ENCODE results near the gene AGAP1.

AGAP1 gene

GRCh38 chr2:235903782-235904584 lies 410.1 kb downstream of the AGAP1 start:
- no peak for DNase-seq
- Histone ChIP-seq H3K36me3 (replicated peaks) (no peaks in the 10 kb centered on the region), H3K27me3 (replicated peaks) (no peaks in the 10 kb centered on the region), H3K27ac (no peak overlapping the region), H3K4me3 (ENCODE audit: low read depth, low read length) (no peak overlapping the region)
- in situ Hi-C loops (cut with HindIII; ENCODE audit: low pct_ligation_motif_present, low sequenced_read_pairs): no loop called here
- no peak for TF ChIP-seq CTCF (IDR thresholded peaks at IDR 0.05; ENCODE audit: low read depth, low read length, missing control alignments)

- H3K27me3 ChIP-seq (replicated peaks): no peaks in the 10 kb centered on the region
- TF ChIP-seq CTCF (IDR thresholded peaks at IDR 0.05; ENCODE audit: low read depth, low read length, missing control alignments): no peak
- no peak for DNase-seq
- H3K36me3 ChIP-seq (replicated peaks): no peaks in the 10 kb centered on the region
- H3K27ac ChIP-seq: no peak overlapping the region
- in situ Hi-C loops (cut with HindIII; ENCODE audit: low pct_ligation_motif_present, low sequenced_read_pairs): no loop called here
- no peak overlapping the region for H3K4me3 ChIP-seq (ENCODE audit: low read depth, low read length)
Measured at GRCh38 chr2:235904585-235904931, 410.7 kb downstream of the AGAP1 start.

- no peak overlapping the region for H3K4me3 ChIP-seq (ENCODE audit: low read depth, low read length)
- H3K36me3 ChIP-seq (replicated peaks): no peaks in the 10 kb centered on the region
- in situ Hi-C loops (cut with HindIII; ENCODE audit: low pct_ligation_motif_present, low sequenced_read_pairs): no loop called here
- DNase-seq: no peak
- TF ChIP-seq CTCF (IDR thresholded peaks at IDR 0.05; ENCODE audit: low read depth, low read length, missing control alignments): no peak
- H3K27ac ChIP-seq: no peak overlapping the region
- no peaks in the 10 kb centered on the region for H3K27me3 ChIP-seq (replicated peaks)
Measured at GRCh38 chr2:235908826-235909225, 415.0 kb downstream of the AGAP1 start.

- Histone ChIP-seq H3K27ac (no peak overlapping the region), H3K4me3 (ENCODE audit: low read depth, low read length) (no peak overlapping the region), H3K27me3 (replicated peaks) (no peaks in the 10 kb centered on the region), H3K36me3 (replicated peaks) (no peaks in the 10 kb centered on the region)
- TF ChIP-seq CTCF (IDR thresholded peaks at IDR 0.05; ENCODE audit: low read depth, low read length, missing control alignments): no peak
- DNase-seq: no peak
- in situ Hi-C loops (cut with HindIII; ENCODE audit: low pct_ligation_motif_present, low sequenced_read_pairs): no loop called here
Measured at GRCh38 chr2:235909358-235909757, 415.5 kb downstream of the AGAP1 start.

- Histone ChIP-seq H3K27ac (no peak overlapping the region), H3K27me3 (replicated peaks) (no peaks in the 10 kb centered on the region), H3K36me3 (replicated peaks) (no peaks in the 10 kb centered on the region), H3K4me3 (ENCODE audit: low read depth, low read length) (no peak overlapping the region)
- TF ChIP-seq CTCF (IDR thresholded peaks at IDR 0.05; ENCODE audit: low read depth, low read length, missing control alignments): no peak
- no peak for DNase-seq
- in situ Hi-C loops (cut with HindIII; ENCODE audit: low pct_ligation_motif_present, low sequenced_read_pairs): no loop called here
Measured at GRCh38 chr2:235910067-235910466, 416.2 kb downstream of the AGAP1 start.

- H3K36me3 ChIP-seq (replicated peaks): no peaks in the 10 kb centered on the region
- no peaks in the 10 kb centered on the region for H3K27me3 ChIP-seq (replicated peaks)
- no peak for TF ChIP-seq CTCF (IDR thresholded peaks at IDR 0.05; ENCODE audit: low read depth, low read length, missing control alignments)
- no peak overlapping the region for H3K4me3 ChIP-seq (ENCODE audit: low read depth, low read length)
- no peak overlapping the region for H3K27ac ChIP-seq
- in situ Hi-C loops (cut with HindIII; ENCODE audit: low pct_ligation_motif_present, low sequenced_read_pairs): no loop called here
- DNase-seq: no peak
Measured at GRCh38 chr2:235911125-235911524, 417.3 kb downstream of the AGAP1 start.

Data from brain microvascular endothelial cell (primary cell).